ENCODE data around the gene RREB1.

The RREB1 gene

DNA sequence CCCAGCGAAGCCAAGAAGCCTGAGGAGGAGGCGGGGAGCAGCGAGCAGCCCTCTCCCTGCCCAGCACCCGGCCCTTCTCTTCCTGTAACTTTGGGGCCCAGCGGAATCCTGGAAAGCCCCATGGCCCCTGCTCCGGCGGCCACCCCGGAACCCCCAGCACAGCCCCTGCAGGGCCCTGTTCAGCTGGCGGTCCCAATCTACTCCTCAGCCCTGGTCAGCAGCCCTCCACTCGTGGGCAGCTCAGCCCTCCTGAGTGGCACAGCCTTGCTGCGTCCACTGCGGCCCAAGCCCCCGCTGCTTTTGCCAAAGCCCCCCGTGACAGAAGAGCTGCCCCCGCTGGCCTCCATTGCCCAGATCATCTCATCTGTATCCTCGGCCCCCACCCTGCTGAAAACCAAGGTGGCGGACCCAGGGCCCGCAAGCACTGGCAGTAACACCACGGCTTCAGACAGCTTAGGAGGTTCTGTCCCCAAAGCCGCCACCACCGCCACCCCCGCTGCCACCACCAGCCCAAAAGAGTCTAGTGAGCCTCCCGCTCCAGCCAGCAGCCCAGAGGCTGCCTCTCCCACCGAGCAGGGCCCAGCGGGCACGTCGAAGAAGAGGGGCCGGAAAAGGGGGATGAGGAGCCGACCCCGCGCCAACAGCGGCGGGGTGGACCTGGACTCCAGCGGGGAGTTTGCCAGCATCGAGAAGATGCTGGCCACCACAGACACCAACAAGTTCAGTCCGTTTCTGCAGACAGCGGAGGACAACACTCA, 123.4 kb downstream of the RREB1 start:
- DNase-seq: no peak

- no peak for DNase-seq
Measured at GRCh38 chr6:7232351-7232750, 124.6 kb downstream of the RREB1 start.

GRCh38 chr6:7234547-7234946, 126.8 kb downstream of the RREB1 start:
- DNase-seq: no peak

DNA sequence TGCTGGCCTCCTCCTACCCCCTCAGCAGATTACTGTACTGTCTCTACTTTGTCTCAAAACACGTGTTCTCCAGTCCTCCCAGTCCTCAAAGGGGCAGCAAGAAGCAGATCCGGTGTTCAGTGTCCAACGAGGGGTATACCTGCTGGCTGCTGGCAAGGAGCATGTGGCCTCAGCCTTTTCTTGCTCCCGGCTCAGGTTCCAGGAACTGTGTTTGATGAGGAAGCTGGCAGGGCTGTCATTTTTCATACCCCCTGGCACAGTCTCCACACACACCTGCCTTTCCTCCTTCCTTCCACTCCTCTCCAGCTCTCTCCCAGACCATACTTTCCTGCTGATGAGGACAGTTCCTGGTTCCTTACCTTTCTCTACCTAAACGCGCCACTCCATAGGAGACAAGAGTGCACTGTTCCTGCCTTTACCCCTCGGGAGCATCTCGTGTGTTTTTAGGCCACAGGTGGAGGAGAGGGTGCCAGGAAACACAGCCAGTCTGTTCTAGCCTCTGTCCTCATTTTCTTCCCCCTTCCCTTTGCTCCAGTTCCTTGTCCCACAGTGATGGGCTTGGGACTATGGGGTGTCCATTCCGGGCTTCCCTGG, 128.0 kb downstream of the RREB1 start:
- DNase-seq: no peak

DNA sequence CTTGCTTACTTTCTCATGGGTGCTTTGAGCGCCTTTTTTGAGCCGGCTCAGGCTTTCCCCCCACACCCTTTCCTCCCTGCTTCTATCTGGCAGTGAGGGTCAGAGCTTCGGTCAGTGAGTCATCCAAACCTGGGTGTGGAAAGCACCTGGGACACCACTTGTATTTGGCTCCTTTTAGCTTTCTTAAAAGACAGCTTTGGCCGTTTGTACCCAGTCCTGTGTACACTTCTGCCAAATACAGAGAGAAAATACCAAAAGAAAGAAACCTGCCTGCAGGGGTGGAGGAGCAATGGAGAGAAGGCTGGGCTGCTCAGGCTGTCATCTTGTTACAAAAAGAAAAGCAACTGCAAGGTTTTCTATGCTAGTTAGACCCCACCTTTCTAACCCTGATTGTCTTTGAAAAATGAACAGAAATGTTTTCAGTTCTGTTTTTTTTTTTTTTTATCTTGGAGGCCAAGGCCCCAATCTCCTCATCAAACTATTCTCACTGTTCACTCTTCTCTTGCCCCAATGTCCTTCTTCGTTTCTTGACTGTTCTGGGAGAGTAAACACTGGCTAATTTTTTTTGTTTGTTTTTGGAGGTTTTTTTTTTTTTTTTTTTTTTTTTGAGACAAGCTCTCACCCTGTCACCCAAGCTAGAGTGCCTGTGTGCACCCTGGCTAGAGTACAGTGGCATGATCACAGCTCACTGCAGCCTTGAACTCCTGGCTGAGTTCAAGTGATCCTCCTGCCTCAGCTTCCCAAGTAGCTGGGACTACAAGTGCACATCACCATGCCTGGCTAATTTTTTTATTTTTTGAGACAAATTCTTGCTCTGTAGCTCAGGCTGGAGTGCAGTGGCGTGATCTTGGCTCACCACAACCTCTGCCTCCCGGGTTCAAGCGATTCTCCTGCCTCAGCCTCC, 128.8 kb downstream of the RREB1 start:
- no peak for DNase-seq

DNA sequence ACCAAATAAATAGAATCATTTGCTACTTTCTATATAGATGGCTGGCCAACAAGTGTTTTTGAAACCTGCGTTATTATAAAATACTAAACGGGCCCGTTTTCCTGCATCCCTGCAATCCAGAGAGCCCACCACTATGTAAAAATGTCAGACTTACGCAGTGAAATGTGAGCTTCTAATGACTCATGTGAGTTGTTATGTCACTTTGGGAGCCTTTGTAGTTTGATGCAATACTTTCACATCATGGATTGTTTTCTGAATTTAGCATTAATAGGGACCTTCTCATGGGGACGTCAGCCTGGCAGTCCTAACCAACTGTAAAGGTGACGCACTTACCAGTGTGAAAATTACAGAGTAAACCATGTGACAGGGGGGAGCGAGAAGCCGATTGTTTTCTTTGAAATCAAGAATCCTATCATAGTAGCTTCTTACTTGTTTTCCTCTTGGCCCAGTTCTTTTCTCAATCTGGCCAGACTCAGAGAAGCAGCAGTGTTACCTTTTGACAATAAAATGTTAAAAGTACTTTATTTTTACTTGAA, 130.0 kb downstream of the RREB1 start:
- DNase-seq: no peak

- DNase-seq: no peak
Measured at GRCh38 chr6:7238526-7238899, 130.8 kb downstream of the RREB1 start.

DNA sequence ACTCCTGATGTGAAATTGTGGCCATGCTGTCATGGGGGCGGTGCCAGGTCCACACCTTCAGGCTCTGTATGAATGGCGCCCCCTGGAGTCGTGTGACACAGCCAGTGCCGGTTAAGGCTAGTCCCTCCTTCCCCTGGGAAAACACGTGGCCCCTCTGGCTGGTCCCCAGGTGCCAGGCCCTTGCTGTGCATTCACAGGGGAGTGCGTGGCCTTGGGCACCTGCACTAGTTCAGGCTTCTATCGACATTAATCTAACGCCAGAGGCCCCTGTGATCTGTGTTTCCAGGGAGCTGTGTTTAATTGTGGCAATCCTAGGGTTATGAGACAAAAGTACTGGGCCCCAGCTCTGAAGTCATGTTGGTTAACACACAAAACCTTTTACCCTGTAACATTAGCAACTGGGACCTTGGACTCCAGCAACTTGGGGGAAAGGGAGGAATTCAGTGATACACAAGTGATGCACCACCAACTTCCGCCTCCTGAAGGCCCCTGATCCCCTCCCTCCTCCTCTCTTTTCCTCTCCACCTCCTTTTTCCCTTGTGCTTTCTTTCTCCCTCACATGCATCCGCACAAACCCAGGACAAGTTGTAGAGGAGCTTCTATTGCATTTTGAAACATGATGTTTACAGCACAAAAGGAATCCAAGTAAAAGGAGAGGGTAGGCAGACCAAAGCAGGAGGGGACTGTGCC, 131.3 kb downstream of the RREB1 start:
- peak; percentile 58 for DNase-seq

GRCh38 chr6:7239590-7239948, 131.8 kb downstream of the RREB1 start:
- DNase-seq: no peak

DNA sequence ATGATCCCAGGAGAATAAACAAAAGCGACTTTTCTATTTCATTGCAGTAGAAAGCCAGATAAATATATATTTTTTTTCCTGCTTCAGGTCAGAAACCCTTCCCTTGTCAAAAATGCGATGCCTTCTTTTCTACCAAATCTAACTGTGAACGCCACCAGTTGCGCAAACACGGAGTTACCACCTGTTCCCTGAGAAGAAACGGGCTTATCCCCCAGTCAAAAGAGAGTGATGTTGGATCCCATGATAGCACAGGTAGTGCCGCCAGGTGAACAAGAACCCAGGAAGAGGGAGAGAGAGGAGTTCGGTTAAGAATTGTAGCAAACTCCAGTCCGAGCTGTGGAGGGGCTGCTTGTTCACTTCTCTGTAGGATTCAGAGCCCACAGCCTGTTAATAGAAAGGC, 132.6 kb downstream of the RREB1 start:
- DNase-seq: no peak

DNA sequence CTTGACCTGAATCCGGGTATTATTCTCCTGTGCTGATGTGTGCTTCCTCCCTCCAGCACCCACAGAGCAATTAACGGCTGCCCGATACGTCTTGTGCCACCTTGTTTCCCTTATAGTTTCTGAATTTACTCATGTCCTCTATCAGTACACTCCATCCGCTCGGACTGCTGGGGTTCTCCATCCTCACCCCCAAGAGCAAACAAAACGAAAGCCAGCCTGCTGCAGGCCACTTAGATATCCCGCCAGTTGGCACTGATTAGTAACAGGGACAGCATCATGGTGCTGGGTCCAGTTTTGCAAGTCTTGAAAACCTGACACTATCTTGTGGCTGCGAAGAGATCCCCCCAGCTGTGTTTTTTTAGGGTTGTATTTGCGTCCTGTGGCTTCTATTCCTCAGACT, 133.4 kb downstream of the RREB1 start:
- DNase-seq: no peak

GRCh38 chr6:7241709-7242645, 134.2 kb downstream of the RREB1 start:
- no peak for DNase-seq

DNA sequence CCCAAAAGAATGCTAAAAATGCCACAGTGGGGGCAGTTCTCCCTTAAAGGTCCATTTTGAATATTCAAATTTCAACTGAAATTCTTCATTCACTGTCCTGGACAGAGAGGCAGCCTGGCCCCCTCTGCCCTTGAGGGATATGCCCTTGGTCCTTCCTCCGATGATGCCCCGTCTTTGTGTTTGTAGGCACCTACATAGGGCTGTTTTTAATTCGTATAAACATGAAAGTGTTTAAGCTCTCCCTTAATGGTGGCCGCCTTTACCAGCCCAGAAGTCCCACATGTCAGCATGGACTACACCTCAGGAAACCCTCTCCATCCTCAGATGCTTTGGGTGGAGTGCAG, 135.0 kb downstream of the RREB1 start:
- DNase-seq: no peak

GRCh38 chr6:7243179-7243981, 135.6 kb downstream of the RREB1 start:
- DNase-seq: peak; percentile 37

DNA sequence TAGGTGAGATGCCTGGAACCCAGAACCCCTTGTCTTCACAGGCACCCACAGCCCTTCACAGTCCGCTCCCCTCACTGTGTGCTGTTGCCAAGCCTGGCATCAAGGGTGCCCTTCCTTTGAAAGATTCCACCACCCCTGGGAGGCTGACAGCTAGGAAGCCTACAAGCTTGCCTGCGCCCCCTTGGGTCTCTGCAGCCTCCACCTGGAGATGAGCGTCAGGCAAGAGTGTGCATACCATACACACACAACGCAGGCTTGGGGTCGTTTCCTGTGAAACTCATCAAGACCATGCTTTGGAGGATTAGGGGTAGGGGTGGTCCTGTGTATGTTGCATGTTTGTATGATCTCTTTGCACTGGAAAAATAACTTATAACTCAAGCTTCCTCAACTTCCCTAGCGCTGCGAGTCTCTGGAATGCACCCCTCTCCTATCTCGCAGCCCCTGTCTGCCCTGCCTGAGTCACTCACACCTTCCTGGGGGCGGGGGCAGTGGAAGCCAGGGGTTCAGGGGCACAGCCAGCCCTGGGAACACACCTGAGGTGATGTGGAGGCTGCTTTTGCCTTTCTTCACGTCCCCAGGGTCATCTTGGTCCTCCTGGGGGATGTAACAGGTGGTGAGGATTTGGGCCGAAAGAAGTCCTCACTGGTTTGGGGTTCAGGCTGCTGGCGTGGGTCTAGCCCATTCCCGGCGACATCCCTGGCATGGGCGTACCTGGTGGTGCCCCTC, 138.1 kb downstream of the RREB1 start:
- no peak for DNase-seq

DNA sequence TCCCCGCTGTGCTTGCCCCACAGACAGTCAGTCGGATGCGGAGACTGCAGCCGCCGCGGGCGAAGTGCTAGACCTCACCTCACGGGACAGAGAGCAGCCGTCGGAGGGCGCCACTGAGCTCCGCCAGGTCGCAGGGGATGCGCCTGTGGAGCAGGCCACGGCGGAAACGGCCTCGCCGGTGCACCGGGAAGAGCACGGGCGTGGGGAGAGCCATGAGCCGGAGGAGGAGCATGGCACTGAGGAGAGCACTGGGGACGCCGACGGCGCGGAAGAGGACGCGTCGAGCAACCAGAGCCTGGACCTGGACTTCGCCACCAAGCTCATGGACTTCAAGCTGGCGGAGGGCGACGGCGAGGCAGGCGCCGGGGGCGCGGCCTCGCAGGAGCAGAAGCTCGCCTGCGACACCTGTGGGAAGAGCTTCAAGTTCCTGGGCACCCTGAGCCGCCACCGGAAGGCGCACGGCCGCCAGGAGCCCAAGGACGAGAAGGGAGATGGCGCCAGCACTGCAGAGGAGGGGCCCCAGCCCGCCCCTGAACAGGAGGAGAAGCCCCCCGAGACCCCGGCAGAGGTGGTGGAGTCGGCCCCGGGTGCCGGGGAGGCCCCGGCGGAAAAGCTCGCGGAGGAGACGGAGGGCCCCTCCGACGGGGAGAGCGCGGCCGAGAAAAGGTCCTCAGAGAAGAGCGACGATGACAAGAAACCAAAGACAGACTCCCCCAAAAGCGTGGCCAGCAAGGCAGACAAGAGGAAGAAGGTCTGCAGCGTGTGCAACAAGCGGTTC, 138.8 kb downstream of the RREB1 start:
- no peak for DNase-seq

GRCh38 chr6:7247179-7247456, 139.4 kb downstream of the RREB1 start:
- no peak for DNase-seq

GRCh38 chr6:7247828-7248227, 140.1 kb downstream of the RREB1 start:
- DNase-seq: no peak

DNA sequence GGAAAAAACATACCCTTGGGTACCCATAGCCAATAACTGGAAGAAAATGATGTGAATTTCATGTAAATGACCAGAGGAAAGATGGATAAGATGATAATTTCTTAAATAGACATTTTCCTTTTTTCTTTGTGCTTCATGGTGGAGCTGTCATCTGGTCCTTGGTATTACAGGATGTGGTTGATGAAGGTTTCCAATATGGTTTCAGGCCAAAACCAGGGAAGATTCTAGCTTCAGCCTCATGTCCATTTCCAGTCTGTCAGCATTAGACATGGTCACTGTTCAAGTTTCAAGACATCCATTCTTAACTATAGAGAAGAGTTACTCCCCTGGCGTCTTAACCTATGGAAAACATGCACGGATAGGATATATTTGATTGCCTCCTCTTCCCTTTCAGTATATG, 141.6 kb downstream of the RREB1 start:
- DNase-seq: no peak

Measured in activated naive CD4-positive, alpha-beta T cell treated with Interleukin-2 at 50 U/mL for 16 hours (primary cell).